Esophagus muscularis mucosa (tissue), 4 donors: ENCODE results near the gene CREM.

Experiments used
- EP300 ChIP-seq: sonication (generic); formaldehyde crosslinking; IDR thresholded peaks from one replicate; pipeline ENCODE4 v1.6.1; 2017; ENCODE audit warnings: antibody characterized with exemption
- POLR2A ChIP-seq: fragments of 450-650 bp; IDR thresholded peaks from one replicate; pipeline ENCODE4 v1.6.1; 2017; ENCODE audit warnings: antibody characterized with exemption, moderate library complexity, mild to moderate bottlenecking, low read depth
- POLR2AphosphoS5 ChIP-seq, 2 donors: sonication (generic); formaldehyde crosslinking; IDR thresholded peaks; one replicate each; pipeline ENCODE4 v1.6.1; 2017; ENCODE audit warnings: antibody characterized with exemption in 2 of 2
- TF ChIP-seq, protein P1 (sequence below), 3 experiments: fragments of 200-600 bp in 2 of 3; fragments of 450-650 bp in 1 of 3; sonication (generic) in 2 of 3; IDR thresholded peaks; one replicate each; pipeline ENCODE4 v1.5.1; 2017 to 2019; ENCODE audit warnings: antibody characterized with exemption in 3 of 3, mild to moderate bottlenecking in 2 of 3, moderate library complexity in 1 of 3

DNA sequence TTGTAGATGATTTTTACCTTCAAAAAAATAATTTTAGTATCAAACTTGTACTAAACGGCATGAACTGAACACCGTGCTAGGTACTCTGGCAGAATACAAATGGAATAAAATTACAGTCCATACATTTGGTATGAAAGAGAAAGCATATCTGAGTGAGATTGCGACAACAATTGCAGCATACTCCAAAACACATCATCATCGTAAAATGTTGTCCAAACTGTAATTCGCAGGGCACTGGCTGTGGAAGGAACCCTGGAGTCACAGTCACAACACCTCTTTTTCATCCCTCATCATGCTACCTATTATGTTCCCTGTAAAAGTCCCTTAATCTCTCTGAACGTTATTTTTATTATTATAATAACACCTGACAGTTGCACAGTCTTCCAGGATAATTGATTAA, 13.5 kb downstream of the CREM start:
- TF ChIP-seq POLR2A (no peak), EP300 (no peak), POLR2AphosphoS5 (IDR thresholded peaks at IDR 0.05) (no peak)
- TF ChIP-seq, protein P1, sequence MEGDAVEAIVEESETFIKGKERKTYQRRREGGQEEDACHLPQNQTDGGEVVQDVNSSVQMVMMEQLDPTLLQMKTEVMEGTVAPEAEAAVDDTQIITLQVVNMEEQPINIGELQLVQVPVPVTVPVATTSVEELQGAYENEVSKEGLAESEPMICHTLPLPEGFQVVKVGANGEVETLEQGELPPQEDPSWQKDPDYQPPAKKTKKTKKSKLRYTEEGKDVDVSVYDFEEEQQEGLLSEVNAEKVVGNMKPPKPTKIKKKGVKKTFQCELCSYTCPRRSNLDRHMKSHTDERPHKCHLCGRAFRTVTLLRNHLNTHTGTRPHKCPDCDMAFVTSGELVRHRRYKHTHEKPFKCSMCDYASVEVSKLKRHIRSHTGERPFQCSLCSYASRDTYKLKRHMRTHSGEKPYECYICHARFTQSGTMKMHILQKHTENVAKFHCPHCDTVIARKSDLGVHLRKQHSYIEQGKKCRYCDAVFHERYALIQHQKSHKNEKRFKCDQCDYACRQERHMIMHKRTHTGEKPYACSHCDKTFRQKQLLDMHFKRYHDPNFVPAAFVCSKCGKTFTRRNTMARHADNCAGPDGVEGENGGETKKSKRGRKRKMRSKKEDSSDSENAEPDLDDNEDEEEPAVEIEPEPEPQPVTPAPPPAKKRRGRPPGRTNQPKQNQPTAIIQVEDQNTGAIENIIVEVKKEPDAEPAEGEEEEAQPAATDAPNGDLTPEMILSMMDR (IDR thresholded peaks at IDR 0.05), result no peak
